Measurements from ENCODE around the gene ARHGDIB. TPM values are rescaled to one million over a fixed set of nuclear protein-coding genes. Genes with fewer than 3 reads are reported as not detected.

ARHGDIB gene
- total RNA-seq, 1 experiment from 2014 or later: 4.3 TPM

DNA sequence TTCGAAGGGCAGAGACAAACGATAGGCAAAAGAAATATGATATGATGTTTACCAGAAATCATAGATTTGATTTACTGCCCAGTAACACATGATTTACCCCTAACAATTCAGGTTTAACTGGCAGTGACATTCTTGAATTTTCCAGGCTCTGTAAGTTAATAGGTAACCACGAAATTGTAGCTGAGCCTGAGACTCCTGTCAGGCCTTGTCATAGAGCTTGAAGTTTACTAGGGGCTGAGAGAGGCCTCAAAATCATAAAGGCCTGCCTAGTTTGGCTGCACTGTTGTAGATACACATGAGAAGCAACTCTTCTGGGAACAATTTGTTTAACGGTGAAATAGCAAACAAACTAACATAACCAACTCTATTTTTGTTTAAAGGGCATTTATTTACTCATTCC is 26.4 kb downstream of the ARHGDIB start:
- H3K27me3 ChIP-seq (ENCODE audit: insufficient read depth, low read length): no peaks in the 10 kb centered on the region
- no peaks in the 10 kb centered on the region; the same call in 1 of the 2 replicates for H3K9me2 ChIP-seq (ENCODE audit: insufficient read depth)
- H3K79me2 ChIP-seq (ENCODE audit: insufficient read depth, low read length): no peaks in the 10 kb centered on the region
- H3K36me3 ChIP-seq (ENCODE audit: control insufficient read depth in 1 of 2, insufficient read depth in 2 of 2, low read length in 2 of 2): no peaks in the 10 kb centered on the region
- ChIA-PET POLR2A (no interaction called here), CTCF (no interaction called here), RAD21 (ENCODE audit: low non-redundant PET in 1 of 2, low total read pairs in 2 of 2, uncharacterized antibody in 2 of 2, unreplicated experiment in 2 of 2) (no interaction called here)
- H3K4me3 ChIP-seq (replicated peaks in 1 of 2; ENCODE audit: low read depth in 1 of 2, low read length in 2 of 2): no peak overlapping the region
- TF ChIP-seq POLR2AphosphoS5 (IDR thresholded peaks at IDR 0.05; ENCODE audit: low read depth, low read length) (no peak), SIN3A (IDR thresholded peaks at IDR 0.05; ENCODE audit: low read depth) (no peak), CEBPB (IDR thresholded peaks at IDR 0.05; ENCODE audit: low read depth) (no peak)
- H3K9me3 ChIP-seq (ENCODE audit: control insufficient read depth in 1 of 2, insufficient read depth in 1 of 2, low read depth in 1 of 2, low read length in 2 of 2): no peaks in the 10 kb centered on the region
- DNase-seq (ENCODE audit: low read depth, low spot score): no peak
- no peak overlapping the region for H2AFZ ChIP-seq (ENCODE audit: low read depth, low read length, poor library complexity, severe bottlenecking)
- intact Hi-C loops (cut with micrococcal nuclease): no loop called here
- H3K4me2 ChIP-seq (ENCODE audit: low read length): no peak overlapping the region
- H4K20me1 ChIP-seq (ENCODE audit: insufficient read depth): no peaks in the 10 kb centered on the region
- H3K9ac ChIP-seq (ENCODE audit: low read length): no peak overlapping the region
- BruUV-seq (replicated peaks): no TSS peak
- ATAC-seq: no peak
- peaks cover 6 to 17% of the 10 kb centered on the region in 2 experiments; a peak in 3 of 4 replicates for H3K4me1 ChIP-seq (ENCODE audit: control insufficient read depth in 1 of 2, insufficient read depth in 2 of 2, low read length in 2 of 2)
- no peak overlapping the region for H3K27ac ChIP-seq (ENCODE audit: low read depth, low read length)

DNA sequence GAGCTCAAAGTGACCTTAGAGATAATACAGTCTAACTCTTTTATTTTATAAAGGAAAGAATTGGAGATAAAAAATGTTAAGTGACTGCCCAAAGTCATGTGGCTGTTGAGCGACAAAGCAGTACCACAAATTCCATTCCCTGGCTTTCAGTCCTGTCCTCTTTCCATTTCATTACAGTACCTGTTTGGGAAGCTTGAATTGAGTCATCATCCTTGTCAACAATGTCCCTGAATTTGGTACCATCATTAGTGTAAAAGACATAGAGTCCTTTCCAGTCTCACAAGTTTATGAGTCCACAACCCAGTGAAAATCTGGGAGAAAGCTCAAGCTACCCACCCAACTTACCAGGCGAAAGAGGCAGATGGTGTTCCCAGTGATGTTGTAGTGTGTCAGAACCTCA is 26.9 kb downstream of the ARHGDIB start:
- CTCF ChIA-PET: no interaction called here
- H3K36me3 ChIP-seq (ENCODE audit: control insufficient read depth in 1 of 2, insufficient read depth in 2 of 2, low read length in 2 of 2): no peaks in the 10 kb centered on the region
- no peaks in the 10 kb centered on the region for H3K27me3 ChIP-seq (ENCODE audit: insufficient read depth, low read length)
- no peak overlapping the region for H2AFZ ChIP-seq (ENCODE audit: low read depth, low read length, poor library complexity, severe bottlenecking)
- TF ChIP-seq POLR2AphosphoS5 (IDR thresholded peaks at IDR 0.05; ENCODE audit: low read depth, low read length) (no peak), EGR1 (IDR thresholded peaks at IDR 0.05; ENCODE audit: low read depth) (no peak), RAD21 (IDR thresholded peaks at IDR 0.05; ENCODE audit: low read depth) (no peak), EZH2phosphoT487 (IDR thresholded peaks at IDR 0.05; ENCODE audit: borderline replicate concordance) (no peak), CEBPB (IDR thresholded peaks at IDR 0.05; ENCODE audit: low read depth) (no peak), ELF1 (IDR thresholded peaks at IDR 0.05; ENCODE audit: borderline replicate concordance, low read depth) (no peak), ZNF274 (IDR thresholded peaks at IDR 0.05; ENCODE audit: low read depth, low read length) (no peak), ZFX (IDR thresholded peaks at IDR 0.05) (no peak), TCF7L2 (IDR thresholded peaks at IDR 0.05; ENCODE audit: borderline replicate concordance, extremely low read depth, insufficient read depth, insufficient read length) (no peak), SP1 (IDR thresholded peaks at IDR 0.05; ENCODE audit: low read depth) (no peak), FOSL1 (IDR thresholded peaks at IDR 0.05; ENCODE audit: low read depth) (no peak)
- TF ChIP-seq, protein P1, sequence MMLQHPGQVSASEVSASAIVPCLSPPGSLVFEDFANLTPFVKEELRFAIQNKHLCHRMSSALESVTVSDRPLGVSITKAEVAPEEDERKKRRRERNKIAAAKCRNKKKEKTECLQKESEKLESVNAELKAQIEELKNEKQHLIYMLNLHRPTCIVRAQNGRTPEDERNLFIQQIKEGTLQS (IDR thresholded peaks at IDR 0.05): no peak
- TF ChIP-seq, protein P2, sequence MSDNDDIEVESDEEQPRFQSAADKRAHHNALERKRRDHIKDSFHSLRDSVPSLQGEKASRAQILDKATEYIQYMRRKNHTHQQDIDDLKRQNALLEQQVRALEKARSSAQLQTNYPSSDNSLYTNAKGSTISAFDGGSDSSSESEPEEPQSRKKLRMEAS (IDR thresholded peaks at IDR 0.05): no peak
- TF ChIP-seq, protein P3, sequence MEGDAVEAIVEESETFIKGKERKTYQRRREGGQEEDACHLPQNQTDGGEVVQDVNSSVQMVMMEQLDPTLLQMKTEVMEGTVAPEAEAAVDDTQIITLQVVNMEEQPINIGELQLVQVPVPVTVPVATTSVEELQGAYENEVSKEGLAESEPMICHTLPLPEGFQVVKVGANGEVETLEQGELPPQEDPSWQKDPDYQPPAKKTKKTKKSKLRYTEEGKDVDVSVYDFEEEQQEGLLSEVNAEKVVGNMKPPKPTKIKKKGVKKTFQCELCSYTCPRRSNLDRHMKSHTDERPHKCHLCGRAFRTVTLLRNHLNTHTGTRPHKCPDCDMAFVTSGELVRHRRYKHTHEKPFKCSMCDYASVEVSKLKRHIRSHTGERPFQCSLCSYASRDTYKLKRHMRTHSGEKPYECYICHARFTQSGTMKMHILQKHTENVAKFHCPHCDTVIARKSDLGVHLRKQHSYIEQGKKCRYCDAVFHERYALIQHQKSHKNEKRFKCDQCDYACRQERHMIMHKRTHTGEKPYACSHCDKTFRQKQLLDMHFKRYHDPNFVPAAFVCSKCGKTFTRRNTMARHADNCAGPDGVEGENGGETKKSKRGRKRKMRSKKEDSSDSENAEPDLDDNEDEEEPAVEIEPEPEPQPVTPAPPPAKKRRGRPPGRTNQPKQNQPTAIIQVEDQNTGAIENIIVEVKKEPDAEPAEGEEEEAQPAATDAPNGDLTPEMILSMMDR (IDR thresholded peaks at IDR 0.05 in 2 of 3, conservative IDR thresholded peaks at IDR 0.05 in 1 of 3; ENCODE audit: borderline replicate concordance in 1 of 3, insufficient read depth in 1 of 3, low read depth in 2 of 3, low read length in 2 of 3): no peak
- H3K27ac ChIP-seq (ENCODE audit: low read depth, low read length): no peak overlapping the region
- intact Hi-C loops (cut with micrococcal nuclease): no loop called here
- H3K79me2 ChIP-seq (ENCODE audit: insufficient read depth, low read length): no peaks in the 10 kb centered on the region
- H3K4me3 ChIP-seq (replicated peaks in 1 of 2; ENCODE audit: low read depth in 1 of 2, low read length in 2 of 2): no peak overlapping the region
- no peak for DNase-seq (ENCODE audit: low read depth, low spot score)
- no peaks in the 10 kb centered on the region for H3K9me3 ChIP-seq (ENCODE audit: control insufficient read depth in 1 of 2, insufficient read depth in 1 of 2, low read depth in 1 of 2, low read length in 2 of 2)
- POLR2A ChIA-PET: no interaction called here
- no peak for ATAC-seq
- peaks cover 7 to 18% of the 10 kb centered on the region in 2 experiments; a peak in 3 of 4 replicates for H3K4me1 ChIP-seq (ENCODE audit: control insufficient read depth in 1 of 2, insufficient read depth in 2 of 2, low read length in 2 of 2)
- no peak overlapping the region for H3K9ac ChIP-seq (ENCODE audit: low read length)
- no peak overlapping the region for H3K4me2 ChIP-seq (ENCODE audit: low read length)
- H3K9me2 ChIP-seq (ENCODE audit: insufficient read depth): no peaks in the 10 kb centered on the region; the same call in 1 of the 2 replicates
- BruUV-seq (replicated peaks): no TSS peak
- RAD21 ChIA-PET (ENCODE audit: low non-redundant PET in 1 of 2, low total read pairs in 2 of 2, uncharacterized antibody in 2 of 2, unreplicated experiment in 2 of 2): no interaction called here
- no peaks in the 10 kb centered on the region for H4K20me1 ChIP-seq (ENCODE audit: insufficient read depth)
